ENCODE data around the gene LRRC32.
"Not testable (repeated sequence)": the region's sequence is repeated elsewhere in the genome, so short reads cannot be mapped to it uniquely, and the experiment has no call there.

GRCh38 chr11:76643711-76644110 is 26.8 kb downstream of the LRRC32 start:
- TF ChIP-seq POLR2A, CTCF (IDR thresholded peaks at IDR 0.05): not testable (repeated sequence)

Data from stomach (tissue), 4 donors.